ENCODE measurements around the gene KDM4B.
A peak's percentile ranks its signal among the peaks of the same experiment; 100 is the strongest.
"Not testable (repeated sequence)": the region's sequence is repeated elsewhere in the genome, so short reads cannot be mapped to it uniquely, and the experiment has no call there.

KDM4B gene

DNA sequence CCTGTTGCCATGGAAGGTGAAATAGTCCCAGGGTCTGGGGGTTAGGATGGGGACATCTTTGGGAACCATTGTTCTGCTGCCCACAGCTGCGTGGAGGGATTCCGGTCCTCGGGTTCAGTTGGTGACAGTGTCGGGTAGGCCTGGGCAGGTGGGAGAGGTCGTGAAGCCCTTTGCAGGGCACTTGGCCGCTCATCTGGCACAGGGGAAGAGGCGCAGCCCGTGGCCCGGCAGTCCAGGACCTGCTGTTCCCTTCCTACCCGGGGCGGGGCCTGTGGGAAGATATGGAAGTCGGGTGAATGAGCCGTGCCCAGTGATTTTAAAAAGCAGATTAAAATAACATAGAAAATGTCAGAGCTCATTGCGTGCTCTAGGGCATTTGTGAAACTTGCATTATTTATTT, 44.8 kb downstream of the KDM4B start:
- no peak for DNase-seq (ENCODE audit: low read depth)

DNA sequence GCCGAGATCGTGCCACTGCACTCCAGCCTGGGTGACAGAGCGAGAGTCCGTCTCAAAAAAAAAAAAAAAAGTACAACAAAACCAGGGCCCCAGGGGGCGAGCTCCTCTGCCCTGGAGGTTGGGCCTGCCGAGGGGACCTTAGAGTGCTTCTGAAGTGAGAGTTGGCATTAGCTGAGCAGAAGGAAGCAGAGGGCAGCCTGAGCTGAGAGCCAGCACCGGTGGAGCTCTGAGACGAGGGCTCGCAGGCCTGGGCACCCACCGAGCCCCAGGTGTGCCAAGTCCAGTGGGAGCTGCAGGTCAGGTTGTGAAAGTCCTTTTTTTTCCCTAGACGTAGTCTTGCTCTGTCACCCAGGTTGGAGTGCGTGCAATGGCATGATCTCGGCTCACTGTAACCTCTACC, 46.0 kb downstream of the KDM4B start:
- no peak for DNase-seq (ENCODE audit: low read depth)

DNA sequence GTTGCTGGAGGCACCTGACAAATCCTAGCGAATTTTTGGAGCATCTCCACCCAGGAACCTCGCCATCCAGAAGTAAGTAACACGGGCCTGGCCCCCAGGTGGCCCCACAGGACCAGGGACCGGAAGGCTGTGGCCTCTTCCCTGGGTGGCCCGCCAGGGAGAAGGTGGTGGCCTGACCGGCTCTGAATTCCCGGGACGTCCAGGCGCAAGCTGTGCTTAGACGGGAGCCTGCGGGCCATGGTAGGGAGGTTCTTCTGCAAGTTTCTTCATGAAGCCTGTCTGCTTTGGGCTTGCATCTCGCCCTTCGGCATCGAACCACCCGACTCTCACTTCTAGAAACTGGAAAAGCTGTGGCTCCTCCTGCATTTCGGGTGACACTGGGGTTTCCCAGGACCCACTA, 47.4 kb downstream of the KDM4B start:
- no peak for DNase-seq (ENCODE audit: low read depth)

DNA sequence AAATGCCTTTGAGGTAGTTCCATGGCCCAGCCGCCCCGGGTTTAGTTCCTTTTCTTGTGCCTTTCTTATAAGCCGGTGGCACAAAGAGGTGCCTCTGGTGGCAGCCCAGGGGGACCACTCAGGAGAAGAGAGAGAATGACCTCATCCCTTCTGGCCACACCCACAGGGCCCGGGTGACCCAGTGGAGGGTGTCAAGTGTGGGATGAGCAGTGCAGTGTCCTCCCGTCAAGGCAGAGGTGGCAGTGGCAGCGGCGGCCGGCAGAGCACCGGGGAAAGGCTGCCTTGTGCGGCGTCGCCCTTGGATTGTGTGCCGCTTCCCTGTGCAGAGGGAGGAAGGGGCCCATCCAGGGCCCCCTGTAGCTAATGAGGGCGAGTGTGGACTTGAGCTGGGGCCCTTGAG, 47.9 kb downstream of the KDM4B start:
- DNase-seq (ENCODE audit: low read depth) = no peak

DNA sequence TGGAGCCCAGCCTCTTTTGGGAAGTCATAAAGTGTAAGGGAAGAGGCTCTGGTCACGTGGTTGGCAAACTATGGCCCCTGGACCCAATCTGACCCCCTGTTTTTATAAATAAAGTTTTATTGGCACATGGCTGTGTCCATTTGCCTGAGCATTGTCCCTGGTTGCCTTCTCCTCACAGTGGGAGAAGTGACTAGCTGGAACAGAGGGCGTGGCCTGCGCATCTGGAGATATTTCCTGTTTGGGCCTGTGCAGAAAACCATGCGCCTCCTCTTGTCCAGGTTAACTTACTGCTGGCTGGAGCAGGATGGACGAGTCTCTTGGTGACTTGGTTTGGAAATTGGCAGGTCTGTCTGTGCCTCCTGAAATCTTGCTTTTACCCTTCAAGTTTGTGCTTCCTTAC, 48.3 kb downstream of the KDM4B start:
- no peak for DNase-seq (ENCODE audit: low read depth)

DNA sequence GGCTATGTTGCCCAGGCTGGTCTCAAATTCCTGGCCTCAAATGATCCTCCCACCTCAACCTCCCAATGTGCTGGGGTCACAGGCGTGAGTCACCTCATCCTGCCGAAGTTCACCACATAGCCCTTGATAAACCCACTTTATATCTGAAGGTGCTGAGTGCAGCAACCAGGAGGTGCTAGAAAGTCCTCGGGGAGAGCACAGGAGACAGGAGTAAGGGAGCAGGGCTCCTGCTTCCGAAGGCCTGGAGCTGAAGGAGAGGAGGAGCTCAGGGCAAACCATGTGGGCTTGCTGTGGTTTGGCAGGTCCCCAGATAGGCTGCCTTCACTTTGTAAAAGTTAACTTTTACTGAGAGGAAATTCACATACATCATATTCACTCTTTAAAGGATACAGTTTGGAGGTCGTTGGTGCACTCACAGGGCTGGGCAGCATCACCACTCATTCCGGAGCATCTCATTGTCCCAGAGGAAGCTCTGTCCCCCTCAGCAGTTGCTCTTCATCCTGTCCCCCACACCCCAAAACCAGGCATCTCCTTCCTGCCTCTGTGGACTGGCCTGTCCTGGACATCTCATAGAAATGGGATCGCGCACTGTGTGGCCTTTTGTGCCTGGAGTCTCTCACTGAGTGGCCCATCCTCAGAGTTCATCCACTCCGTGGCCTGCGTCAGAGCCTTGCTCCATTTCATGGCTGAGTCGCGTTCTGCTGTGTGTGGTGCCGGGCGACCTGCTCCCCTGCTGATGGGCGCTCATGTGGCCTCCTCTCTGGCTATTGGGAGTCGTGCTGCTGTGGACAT, 49.5 kb downstream of the KDM4B start:
- peak; percentile 38 for DNase-seq (ENCODE audit: low read depth)

DNA sequence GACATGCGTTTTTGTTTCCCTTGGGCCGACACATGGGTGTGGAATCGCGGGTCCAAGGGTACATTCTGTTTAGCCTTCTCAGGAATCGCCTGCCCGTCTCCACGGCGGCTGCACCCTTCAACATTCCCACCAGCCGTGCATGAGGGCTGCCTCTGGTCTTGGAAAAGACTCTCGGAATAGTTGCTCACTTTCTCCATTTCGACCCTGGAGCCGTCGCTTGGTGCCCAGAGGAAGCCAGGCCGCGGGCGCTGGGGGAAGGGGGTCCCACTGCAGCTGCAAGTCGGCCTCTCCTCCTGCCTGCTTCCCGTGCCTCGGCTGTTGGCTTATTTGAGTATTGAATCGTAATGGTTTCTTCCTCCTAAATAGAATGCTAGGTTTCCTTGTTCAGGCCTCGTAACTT, 51.5 kb downstream of the KDM4B start:
- DNase-seq (ENCODE audit: low read depth) = no peak

DNA sequence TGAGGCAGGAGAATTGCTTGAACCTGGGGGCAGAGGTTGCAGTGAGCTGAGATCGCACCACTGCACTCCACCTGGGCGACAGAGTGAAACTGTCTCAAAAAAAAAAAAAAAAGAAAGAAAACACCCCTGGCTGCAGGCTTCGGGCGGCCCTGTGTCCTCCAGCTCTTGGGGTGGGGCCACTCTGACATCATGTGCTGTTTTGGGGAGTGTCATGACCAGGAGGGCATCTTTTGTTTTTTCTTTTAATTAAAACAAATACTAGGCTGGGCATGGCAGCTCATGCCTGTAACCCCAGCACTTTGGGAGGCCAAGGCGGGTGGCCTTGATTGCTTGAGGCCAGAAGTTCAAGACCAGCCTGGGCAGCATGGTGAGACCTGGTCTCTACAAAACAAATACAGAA, 52.1 kb downstream of the KDM4B start:
- DNase-seq (ENCODE audit: low read depth) = no peak

DNA sequence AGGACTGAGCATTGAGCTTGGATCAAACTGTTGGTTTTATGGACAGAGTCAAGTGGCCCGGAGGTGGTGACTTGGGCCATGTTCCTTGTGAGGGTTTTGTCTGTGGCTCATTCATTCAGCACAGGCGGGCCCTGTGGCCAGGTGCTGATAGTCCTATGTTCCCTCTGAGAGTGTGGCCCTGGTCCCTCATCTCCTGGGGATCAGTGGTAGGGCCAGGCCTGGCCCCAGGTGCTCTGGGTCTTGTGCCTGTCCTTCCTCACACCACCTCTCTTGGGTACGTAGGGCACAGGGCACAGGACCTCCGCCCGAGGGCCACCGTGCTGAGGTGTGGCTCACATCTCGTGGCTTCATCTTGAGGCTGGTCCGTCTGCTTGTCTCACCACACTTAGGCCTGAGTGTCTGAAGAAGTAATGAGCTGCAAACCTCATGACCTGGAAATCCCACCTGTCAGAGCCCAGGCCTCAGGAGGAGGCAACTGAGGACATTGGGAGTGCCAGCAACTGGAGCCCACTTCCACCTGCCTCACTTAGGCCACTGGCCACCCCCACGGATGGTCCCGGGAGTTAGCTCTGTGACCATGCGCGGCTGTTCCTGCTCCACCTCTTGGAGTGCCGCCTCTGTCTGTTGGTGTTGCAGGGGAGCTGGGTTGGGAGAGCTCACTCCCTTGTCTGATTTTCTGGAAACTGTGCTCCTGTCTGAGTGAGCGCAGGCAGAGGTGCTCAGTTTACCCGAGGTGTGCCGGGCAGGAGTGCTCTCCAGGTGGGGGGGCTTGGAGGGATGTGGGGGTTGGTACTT, 53.4 kb downstream of the KDM4B start:
- DNase-seq (ENCODE audit: low read depth) = no peak

DNA sequence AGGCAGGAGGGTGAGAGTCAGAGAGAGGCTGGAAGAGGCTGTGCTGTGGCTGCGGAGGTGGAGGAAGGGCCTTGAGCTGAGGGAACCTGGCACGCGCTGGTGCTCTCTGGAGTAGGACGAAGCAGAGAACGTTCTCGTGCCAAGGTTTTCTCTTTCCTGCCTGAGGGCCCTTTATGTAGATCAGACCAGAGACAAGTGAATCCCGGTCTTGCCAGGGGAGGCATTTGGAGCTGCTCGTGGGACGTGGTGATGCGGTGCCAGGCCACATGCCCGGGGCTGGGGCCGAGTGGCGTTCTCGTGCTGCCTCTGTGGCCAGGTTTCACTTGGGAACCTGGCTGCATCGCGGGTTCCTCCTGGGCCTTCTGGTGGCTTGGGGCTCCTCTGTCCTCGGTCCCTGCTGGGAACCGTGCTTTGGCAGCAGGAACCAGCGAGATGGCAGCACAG, 54.2 kb downstream of the KDM4B start:
- no peak for DNase-seq (ENCODE audit: low read depth)

DNA sequence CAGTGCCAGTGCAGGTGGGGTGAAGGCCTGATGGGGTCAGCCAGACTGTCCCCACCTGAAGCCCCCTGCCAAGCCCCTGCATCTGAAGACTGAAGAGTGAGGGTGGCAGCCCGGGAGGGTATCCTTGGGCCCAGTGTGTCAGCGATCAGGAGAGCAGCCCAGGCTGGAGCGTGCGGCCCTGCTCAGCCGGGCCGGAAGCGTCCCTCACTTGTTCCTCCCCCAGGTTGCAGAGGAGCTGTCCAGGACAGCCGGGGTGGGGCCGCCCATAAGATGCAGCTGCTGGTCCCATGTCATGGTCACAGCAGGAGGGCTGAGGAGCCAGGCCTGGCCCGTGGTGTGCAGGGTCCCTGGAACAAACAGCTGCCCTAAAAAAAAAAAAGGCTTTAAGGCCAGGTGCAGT, 55.4 kb downstream of the KDM4B start:
- DNase-seq (ENCODE audit: low read depth) = no peak

DNA sequence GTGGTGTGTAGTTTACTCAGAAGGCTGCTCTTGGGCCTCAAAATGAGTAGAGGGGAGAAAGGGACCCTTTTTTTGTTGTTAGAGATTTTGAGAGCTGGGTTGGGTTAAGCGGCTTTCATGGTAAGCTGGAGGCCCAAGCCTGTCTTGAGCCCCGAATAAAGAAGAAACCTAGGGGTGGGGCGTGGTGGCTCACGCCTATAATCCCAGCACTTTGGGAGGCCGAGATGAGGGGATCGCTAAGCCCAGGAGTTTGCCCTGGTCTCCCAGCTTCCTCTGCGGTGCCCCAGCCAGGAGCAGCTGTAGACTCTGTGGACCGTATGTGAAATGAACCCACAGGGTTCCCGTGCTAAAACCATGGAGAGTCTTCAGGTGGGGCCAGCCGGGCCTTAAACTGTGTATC, 56.1 kb downstream of the KDM4B start:
- DNase-seq (ENCODE audit: low read depth) = no peak

DNA sequence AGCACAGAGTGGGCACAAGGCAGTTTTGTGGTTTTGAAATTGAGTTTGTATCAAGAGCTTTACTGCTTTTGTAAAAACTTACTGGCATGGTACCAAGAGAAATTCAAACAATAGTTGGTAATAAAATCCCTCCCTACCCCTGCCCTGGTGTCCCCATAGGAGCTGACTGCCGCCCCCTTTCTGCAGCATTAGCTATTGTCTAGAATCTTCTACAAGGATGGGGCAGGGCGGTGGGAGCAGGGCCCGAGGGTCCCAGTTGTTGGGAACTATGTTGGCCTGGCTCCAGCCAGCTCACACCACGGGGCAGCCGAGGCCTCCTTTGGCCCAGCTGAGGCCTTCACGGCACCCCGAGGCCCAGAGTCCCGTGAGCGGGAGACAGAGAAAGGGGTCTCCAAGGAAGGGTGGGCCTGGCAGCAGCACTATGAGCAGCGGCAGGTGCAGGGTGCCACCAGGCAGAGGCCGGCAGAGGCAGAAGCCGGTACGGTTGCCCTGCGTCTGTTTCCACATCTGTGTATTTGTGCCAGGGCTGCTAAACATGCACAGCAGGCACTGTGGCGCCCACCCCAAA, 57.9 kb downstream of the KDM4B start:
- DNase-seq (ENCODE audit: low read depth) = no peak

DNA sequence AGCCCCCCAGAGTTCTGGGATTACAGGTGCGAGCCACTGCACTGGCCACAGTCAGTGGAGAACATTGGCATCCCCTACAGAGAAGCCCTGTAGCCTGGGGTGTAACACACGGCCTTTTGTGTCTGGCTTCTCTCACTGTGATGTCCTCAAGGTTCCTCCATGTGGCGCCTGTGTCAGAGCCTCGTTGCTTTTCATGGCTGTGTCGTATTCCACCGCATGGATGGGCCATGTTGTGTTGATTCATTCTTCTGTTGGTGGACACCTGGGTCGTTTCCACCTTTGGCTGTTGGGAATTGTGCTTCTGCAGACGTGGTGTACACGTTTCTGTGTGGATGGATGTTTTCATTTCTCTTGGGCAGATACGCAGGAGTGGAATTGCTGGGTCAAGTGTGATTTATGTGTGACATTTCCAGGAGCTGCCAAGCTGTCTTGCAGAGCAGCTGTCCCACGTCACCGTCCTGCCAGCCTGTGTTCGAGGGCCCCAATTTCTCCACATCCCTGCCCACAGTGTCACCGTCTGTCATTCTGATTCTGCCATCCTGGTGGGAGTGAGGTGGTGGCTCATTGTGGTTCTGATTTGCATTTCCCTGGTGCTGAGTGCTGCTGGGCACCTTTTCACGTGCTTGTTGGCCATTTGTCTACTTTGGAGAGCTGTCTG, 59.4 kb downstream of the KDM4B start:
- DNase-seq (ENCODE audit: low read depth) = no peak

DNA sequence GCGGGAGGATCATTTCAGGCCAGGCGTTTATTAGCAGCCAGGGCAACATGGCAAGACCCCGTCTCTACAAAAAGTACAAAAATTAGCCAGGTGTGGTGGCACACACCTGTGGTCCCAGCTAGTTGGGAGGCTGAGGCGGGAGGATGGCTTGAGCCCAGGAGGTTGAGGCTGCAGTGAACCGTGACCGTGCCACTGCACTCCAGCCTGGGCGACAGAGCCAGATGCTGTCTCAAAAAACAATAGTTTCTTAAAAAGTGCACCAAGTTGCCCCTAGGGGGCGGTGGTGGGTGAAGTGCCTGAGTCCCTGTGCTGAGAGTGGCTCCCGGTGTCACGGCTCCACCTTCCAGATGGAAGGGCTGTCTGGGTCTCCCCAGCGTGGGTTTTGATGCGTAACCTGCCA, 60.7 kb downstream of the KDM4B start:
- DNase-seq (ENCODE audit: low read depth) = not testable (repeated sequence)

DNA sequence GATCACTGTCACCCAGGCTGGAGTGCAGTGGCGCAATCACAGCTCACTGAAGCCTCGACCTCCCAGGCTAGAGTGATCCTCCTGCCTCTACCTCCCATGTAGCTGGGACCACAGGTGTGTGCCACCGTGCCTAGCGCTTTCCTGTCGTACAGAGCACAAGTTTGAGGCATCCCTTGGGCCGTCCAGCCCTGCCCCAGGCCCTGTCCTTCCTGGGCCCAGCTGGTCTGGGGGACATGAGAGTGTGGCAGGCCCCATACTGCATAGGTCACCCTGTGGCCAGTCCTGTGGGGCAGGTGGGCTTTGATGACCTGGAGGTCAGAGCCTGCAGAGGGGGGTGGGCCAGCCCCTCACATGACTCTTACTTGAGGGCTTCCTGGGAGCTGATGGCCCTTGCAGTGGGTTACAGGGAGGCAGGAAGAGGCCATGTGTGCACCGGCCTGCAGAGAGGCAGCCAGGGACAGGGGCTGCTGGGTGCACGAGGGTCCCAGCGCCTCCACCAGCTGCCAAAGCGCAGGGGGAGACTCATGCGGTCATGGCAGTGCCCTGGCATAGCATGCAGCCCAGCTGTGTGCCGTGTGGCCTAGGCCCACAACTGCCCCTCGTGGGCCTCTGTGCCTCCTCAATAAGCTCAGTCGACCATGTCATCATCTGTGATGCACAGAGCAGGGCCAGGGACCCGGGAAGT, 61.4 kb downstream of the KDM4B start:
- no peak for DNase-seq (ENCODE audit: low read depth)

DNA sequence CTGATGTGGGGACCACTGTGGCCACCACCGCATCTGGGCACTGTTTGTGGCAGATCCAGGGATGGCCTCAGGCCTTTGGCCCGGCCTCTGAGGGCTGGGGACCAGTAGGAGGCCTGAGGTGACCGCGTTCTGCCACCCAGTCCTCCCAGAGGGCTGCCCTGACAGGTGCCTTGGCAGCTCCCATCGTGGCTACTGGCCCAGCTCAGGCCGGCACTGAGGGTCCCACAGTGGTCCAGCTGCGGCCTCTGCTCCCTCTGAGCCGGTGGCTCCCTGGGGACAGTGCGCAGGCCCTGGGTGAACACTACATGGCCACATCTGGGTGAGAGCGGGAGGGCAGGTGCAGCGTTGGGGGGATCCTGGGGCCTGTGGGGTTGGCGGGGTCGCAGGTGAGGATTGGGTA, 61.9 kb downstream of the KDM4B start:
- DNase-seq (ENCODE audit: low read depth) = no peak

DNA sequence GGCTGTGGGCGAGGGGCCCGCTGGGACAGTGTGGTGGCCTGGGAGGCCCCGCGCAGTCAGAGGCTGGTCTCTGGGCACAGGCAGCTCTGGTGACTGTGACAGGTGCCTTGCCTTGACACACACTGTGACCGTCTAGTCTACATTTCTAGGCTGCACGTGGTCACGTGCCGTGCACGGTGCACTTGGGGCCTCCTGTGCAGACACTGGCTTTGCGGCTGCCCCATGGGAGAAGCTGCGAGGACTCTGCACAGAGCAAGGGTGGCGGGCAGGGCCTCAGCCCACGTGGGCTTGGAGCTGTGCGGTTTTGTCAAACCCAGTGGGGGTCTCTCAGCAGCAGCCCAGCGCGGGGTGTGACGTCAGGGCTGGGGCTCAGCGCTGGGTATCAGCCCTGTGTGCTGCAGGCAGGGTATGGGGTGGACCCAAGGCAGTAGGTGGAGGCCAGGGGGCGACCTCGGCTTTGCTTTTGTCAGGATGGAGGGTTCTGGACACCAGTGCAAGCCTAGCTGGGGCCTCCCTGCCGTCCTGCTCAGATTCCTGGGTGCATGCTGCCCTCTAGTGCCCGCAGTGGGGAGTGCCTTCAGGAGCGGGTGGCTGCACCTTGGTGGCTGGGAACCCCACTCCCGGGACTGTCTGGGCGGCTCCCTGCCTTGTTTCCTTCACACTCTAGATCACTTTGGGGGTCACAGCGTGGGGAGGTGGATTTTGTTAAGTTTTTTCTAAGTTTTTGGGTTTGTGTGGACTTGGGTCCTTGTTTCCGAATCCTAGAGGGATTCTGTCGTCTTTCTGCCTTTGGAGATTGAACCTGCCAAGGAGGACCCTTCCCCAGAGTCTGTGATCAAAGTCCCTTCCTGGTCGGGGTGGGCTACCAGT, 62.6 kb downstream of the KDM4B start:
- DNase-seq (ENCODE audit: low read depth) = peak; percentile 52

DNA sequence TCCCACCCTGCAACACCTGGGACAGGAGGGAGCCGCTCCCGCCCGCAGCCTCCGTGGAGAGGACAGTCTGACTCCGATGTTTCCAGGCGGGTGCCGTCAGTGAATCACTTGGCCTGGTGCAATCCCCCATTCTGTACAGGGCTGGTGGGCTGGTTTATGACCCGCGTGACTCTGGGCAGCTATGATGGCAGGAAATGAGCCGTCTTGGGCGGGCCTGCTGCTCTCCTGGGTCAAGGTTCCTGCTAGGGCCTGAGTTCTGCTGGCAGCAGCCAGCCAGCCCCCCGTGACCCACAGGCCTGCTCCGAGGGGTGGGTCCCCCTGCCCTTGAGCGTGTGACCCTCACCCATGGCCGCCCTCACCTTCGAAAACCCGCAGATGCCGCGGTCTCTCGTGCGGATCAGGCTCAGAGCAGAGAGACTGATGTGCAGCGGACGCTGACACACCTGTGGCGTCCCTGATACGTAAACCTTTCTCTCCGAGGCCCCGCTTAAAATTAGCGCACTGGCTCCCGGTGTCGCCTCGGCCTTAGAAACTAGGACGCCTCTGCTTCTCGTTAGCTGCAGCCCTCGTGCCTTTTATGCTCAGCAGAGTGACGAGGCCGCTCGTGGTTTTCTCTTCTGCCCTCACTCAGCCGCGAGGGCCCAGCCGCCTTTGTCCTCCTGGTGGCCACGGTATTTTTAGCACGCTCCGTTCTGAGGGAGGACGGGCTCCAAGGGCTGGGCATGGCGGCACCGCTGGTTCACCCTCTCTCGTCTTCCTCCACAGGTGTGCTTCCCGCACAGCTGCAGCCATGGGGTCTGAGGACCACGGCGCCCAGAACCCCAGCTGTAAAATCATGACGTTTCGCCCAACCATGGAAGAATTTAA, 63.4 kb downstream of the KDM4B start:
- DNase-seq (ENCODE audit: low read depth) = no peak

DNA sequence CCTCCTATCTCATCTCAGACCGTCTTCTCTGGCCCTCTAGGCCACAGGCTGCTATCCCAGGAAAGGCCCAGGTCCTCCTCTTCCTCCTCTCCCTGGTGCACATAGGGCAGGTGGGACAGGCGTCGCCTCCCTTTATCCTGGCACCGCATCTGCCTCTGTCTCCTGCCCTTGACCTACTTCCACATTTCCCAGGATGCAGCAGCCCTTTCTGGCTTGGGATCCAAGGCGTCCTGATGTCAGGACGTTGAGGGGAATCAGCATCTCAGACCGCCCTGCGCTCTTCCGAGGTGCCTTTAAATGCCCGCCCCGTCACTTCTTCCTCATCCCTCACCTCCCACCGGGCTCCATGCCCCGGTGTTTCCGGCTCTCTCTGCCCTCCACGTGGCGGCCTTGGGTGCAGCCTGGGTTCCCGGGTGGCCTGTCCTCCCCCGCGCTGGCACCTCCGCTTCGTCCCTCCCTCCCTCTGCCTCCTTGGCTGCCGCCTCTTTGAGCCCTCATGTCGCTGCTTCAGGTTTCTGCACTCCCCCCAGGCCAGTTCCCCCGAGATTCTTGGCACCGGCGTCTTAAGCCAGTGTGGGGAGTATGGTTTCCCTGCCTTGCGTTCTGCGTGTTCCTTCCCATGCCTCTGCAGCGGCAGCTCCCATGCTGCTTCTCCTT, 66.3 kb downstream of the KDM4B start:
- no peak for DNase-seq (ENCODE audit: low read depth)

Measured in GM04504 (cell line).